Activated CD4-positive, alpha-beta memory T cell treated with anti-CD3 and anti-CD28 coated beads, Interleukin-2, amount 10 ng/mL, durations not matched to agents 7 days and 5 days (primary cell): ENCODE data around the gene GIT1. TPM values are rescaled to one million over a fixed set of nuclear protein-coding genes. Genes with fewer than 3 reads are reported as not detected.
"Not testable (repeated sequence)": the region's sequence is repeated elsewhere in the genome, so short reads cannot be mapped to it uniquely, and the experiment has no call there.

Source experiments
- CTCF ChIA-PET: fragments of 350-600 bp; sonication (Branson Sonifier 250); formaldehyde crosslinking; loops from one replicate; lab custom pipeline; 2021; ENCODE audit warnings: antibody characterized with exemption, inconsistent platforms; lab: Charles Lee
- POLR2A ChIA-PET: fragments of 350-600 bp; sonication (Branson Sonifier 250); formaldehyde crosslinking; loops from one replicate; lab custom pipeline; 2021; ENCODE audit warnings: antibody characterized with exemption; lab: Charles Lee
- DNase-seq: peaks from one replicate; pipeline ENCODE4 v3.0.0-alpha.2; 2020
- H3K27ac Mint-ChIP-seq: one replicate; pipeline ENCODE4 v1.8.0; 2021; ENCODE audit warnings: mild to moderate bottlenecking, mixed read lengths
- H3K27me3 Mint-ChIP-seq: one replicate; pipeline ENCODE4 v1.8.0; 2021; ENCODE audit warnings: mixed read lengths
- H3K36me3 Mint-ChIP-seq: one replicate; pipeline ENCODE4 v1.8.0; 2021; ENCODE audit warnings: low read depth, mixed read lengths
- H3K4me1 Mint-ChIP-seq: one replicate; pipeline ENCODE4 v1.8.0; 2021; ENCODE audit warnings: mixed read lengths
- H3K4me3 Mint-ChIP-seq: one replicate; pipeline ENCODE4 v1.8.0; 2021; ENCODE audit warnings: mild to moderate bottlenecking, mixed read lengths
- H3K9me3 Mint-ChIP-seq: one replicate; pipeline ENCODE4 v1.8.0; 2021; ENCODE audit warnings: mixed read lengths
- total RNA-seq, 2 experiments: library from RNA; stranded (reverse); gene quantifications; one replicate each; pipeline ENCODE4 v1.2.3, GENCODE V29; 2021

GIT1 gene
- total RNA-seq, 2 experiments from 2014 or later: 76.6 to 80.4 TPM

DNA sequence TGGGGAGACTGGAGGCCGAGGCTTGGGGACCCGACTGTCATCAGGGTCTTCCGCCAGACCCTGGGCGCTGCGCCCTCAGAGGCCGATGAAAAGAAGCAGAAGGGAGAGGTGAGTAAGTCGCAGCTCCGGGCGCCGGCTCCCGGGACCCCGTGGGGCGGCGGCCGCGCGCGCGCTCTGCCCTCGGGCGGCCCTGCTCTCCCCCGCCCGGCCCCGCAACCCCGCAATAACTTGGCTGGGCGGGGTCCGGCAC lies 22.2 kb downstream of the GIT1 start:
- CTCF ChIA-PET: interaction anchor here (0.9 to 7.1 kb wide), 7 partner anchors 14 to 197 kb away, joined by 3 to 64 read pairs (median 4); no protein-coding TSS in a partner anchor
- POLR2A ChIA-PET: interaction anchor here (1.1 to 9.3 kb wide), 16 partner anchors 11 to 618 kb away, joined by 3 to 107 read pairs (median 6); partner anchors contain the start of genes ANKRD13B, CORO6, NSRP1 and NUFIP2
- H3K27me3 Mint-ChIP-seq: no peaks in the 10 kb centered on the region
- H3K9me3 Mint-ChIP-seq: no peaks in the 10 kb centered on the region
- DNase-seq: no peak
- peak overlapping the region; percentile 92 for H3K4me3 Mint-ChIP-seq
- peak overlapping the region; percentile 96 for H3K27ac Mint-ChIP-seq
- peaks cover 37% of the 10 kb centered on the region for H3K36me3 Mint-ChIP-seq
- peaks cover 43% of the 10 kb centered on the region for H3K4me1 Mint-ChIP-seq

- H3K4me1 Mint-ChIP-seq: peaks cover 49% of the 10 kb centered on the region
- DNase-seq: peak; percentile 68
- ChIA-PET CTCF (interaction anchor here (1.0 to 7.1 kb wide), 12 partner anchors 10 to 197 kb away, joined by 3 to 64 read pairs (median 5); no protein-coding TSS in a partner anchor), POLR2A (interaction anchor here (1.2 to 9.3 kb wide), 21 partner anchors 11 to 617 kb away, joined by 3 to 107 read pairs (median 6); partner anchors contain the start of genes ANKRD13B, CORO6, NUFIP2 and SSH2)
- peak within 1 kb of the TSS; percentile 94 for H3K4me3 Mint-ChIP-seq
- H3K36me3 Mint-ChIP-seq: peaks cover 43% of the 10 kb centered on the region
- H3K27me3 Mint-ChIP-seq: no peaks in the 10 kb centered on the region
- H3K9me3 Mint-ChIP-seq: no peaks in the 10 kb centered on the region
- H3K27ac Mint-ChIP-seq: peak within 1 kb of the TSS; percentile 98
Observed at GRCh38 chr17:29566473-29567303, 22.8 kb downstream of the GIT1 start, which contains the start of gene ABHD15. TSS of gene ABHD15 (minus strand) at chr17:29567037. CDS start at chr17:29566966, 71 bp downstream.

- Mint-ChIP-seq H3K27me3 (no peaks in the 10 kb centered on the region), H3K36me3 (peaks cover 42% of the 10 kb centered on the region), H3K9me3 (no peaks in the 10 kb centered on the region), H3K4me3 (peak overlapping the region; percentile 94), H3K27ac (peak overlapping the region; percentile 98), H3K4me1 (peaks cover 48% of the 10 kb centered on the region)
- peak; percentile 76 for DNase-seq
- POLR2A ChIA-PET: interaction anchor here (1.2 to 9.3 kb wide), 16 partner anchors 10 to 552 kb away, joined by 3 to 107 read pairs (median 8); partner anchors contain the start of genes ANKRD13B, CORO6, NUFIP2 and SSH2
- CTCF ChIA-PET: interaction anchor here (1.0 to 7.1 kb wide), 9 partner anchors 9 to 196 kb away, joined by 3 to 64 read pairs (median 7); no protein-coding TSS in a partner anchor
Observed at GRCh38 chr17:29565643-29566472, 23.6 kb downstream of the GIT1 start.

GRCh38 chr17:29563816-29564215 lies 25.6 kb downstream of the GIT1 start:
- no peaks in the 10 kb centered on the region for H3K27me3 Mint-ChIP-seq
- DNase-seq: no peak
- peak overlapping the region; percentile 31 for H3K4me3 Mint-ChIP-seq
- H3K4me1 Mint-ChIP-seq: peaks cover 46% of the 10 kb centered on the region
- H3K36me3 Mint-ChIP-seq: peaks cover 41% of the 10 kb centered on the region
- no peaks in the 10 kb centered on the region for H3K9me3 Mint-ChIP-seq
- ChIA-PET CTCF (interaction anchor here (0.6 to 1.0 kb wide), 6 partner anchors 15 to 197 kb away, joined by 3 to 5 read pairs (median 3); no protein-coding TSS in a partner anchor), POLR2A (interaction anchor here (9.3 kb wide), 1 partner anchor 52 kb away, joined by 107 read pairs; no protein-coding TSS in a partner anchor)
- no peak overlapping the region for H3K27ac Mint-ChIP-seq

DNA sequence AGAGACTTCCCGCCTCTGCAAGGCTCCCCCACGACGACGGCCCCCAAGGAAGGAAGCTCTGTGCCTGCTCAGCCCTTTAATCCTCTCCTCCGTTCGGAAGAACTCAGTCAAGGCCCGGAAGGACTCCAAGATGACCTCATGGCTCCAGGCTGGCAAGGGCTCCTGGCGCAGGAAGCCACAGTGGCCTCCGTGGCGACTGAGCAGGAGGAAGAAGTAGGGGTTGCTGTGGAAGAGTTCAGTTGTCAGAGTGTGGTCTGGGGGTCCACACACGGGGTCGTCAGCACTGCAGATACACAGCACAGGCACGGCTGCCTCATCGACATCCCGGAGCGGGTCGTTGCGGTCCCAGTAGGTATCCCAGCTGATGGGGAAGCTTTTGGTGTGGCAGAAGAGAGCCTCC lies 26.8 kb downstream of the GIT1 start:
- CTCF ChIA-PET: no interaction called here

DNA sequence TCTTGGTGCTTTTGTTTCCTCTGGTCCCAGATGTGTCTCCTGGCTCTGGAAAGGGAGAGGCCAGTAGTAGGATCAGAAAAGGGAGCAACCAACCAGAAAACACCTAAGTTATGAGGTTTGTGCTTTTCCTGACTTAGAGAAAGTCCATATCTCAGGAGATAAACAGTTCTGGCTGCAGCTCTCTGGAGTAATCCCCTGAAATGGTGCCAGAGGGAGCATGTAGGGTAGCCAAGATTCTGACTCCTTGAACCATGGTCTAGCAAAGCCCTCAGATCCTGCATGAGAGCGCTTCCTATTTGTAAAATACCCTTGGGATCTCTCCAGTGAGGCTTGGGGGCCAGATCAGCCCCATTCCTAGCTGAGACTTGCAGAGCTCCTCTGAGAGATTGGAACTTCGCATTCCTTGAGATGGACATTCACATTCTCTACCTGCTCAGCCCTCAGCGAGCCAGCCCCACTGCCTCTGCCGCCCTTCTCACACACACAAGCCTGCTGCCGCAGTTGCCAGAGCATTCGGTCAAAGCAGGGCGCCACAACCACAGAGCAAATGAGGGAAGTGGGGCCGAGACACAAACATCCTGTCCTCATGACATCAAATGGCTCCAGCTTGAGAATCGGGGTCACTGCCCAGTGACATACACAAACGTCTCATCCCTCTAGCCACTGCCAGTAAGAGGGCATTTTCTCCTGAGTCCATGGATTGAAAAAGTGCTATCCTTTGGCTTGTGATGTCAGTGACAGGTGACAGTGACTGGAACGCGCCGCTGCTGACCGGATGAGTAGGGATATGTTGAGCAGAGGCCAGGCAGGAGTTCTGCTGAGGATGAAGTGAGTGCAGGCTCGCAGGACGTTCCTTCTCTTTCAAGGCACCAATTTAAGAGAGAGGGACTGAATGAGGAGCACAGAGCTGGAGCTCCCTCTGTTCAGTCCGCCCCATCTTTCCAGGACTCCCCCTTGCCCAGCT lies 27.6 kb downstream of the GIT1 start:
- Mint-ChIP-seq H3K4me3 (no peak overlapping the region), H3K27ac (peak overlapping the region; percentile 49), H3K9me3 (no peaks in the 10 kb centered on the region), H3K36me3 (peaks cover 38% of the 10 kb centered on the region), H3K4me1 (peaks cover 64% of the 10 kb centered on the region), H3K27me3 (no peaks in the 10 kb centered on the region)
- CTCF ChIA-PET: interaction anchor here (1.4 kb wide), 1 partner anchor 192 kb away, joined by 6 read pairs; no protein-coding TSS in a partner anchor
- POLR2A ChIA-PET: interaction anchor here (0.7 to 9.3 kb wide), 2 partner anchors 13 to 54 kb away, joined by 4 to 107 read pairs; no protein-coding TSS in a partner anchor
- no peak for DNase-seq

More for the DNA sequence above, 26.8 kb downstream of the GIT1 start:
- DNase-seq: no peak
- no peak overlapping the region for H3K27ac Mint-ChIP-seq
- H3K4me3 Mint-ChIP-seq: no peak overlapping the region
- no peaks in the 10 kb centered on the region for H3K9me3 Mint-ChIP-seq
- H3K36me3 Mint-ChIP-seq: peaks cover 38% of the 10 kb centered on the region
- peaks cover 56% of the 10 kb centered on the region for H3K4me1 Mint-ChIP-seq
- H3K27me3 Mint-ChIP-seq: no peaks in the 10 kb centered on the region
- POLR2A ChIA-PET: interaction anchor here (9.3 kb wide), 1 partner anchor 53 kb away, joined by 107 read pairs; no protein-coding TSS in a partner anchor

DNA sequence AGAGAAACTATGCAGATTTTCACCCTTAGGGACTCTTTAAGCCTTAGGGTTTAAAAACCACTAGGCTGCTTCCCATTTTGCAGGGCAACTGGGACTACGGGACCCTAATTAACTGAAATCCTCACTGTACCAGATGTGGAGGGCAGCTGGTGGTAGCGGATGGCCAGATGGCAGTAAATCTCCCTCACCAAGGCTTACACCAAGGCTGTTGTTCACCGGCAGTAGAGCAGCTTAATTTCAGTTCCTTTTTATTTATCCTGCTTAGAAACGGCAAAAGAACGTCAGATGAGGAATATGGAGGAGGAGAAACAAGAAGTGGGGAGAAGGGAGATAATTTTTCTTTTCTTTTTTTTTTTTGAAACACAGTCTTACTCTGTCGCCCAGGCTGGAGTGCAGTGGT lies 29.1 kb downstream of the GIT1 start:
- CTCF ChIA-PET: interaction anchor here (1.4 to 1.6 kb wide), 2 partner anchors 190 kb away, joined by 5 to 6 read pairs; no protein-coding TSS in a partner anchor
- Mint-ChIP-seq H3K9me3 (no peaks in the 10 kb centered on the region), H3K27ac (no peak overlapping the region), H3K4me1 (peaks cover 58% of the 10 kb centered on the region), H3K36me3 (peaks cover 31% of the 10 kb centered on the region), H3K4me3 (no peak overlapping the region), H3K27me3 (no peaks in the 10 kb centered on the region)
- POLR2A ChIA-PET: interaction anchor here (0.7 kb wide), 1 partner anchor 57 kb away, joined by 3 read pairs; no protein-coding TSS in a partner anchor
- DNase-seq: no peak

- no peaks in the 10 kb centered on the region for H3K27me3 Mint-ChIP-seq
- CTCF ChIA-PET: interaction anchor here (1.6 kb wide), 1 partner anchor 190 kb away, joined by 5 read pairs; no protein-coding TSS in a partner anchor
Observed at GRCh38 chr17:29559640-29560039, 29.8 kb downstream of the GIT1 start.

DNA sequence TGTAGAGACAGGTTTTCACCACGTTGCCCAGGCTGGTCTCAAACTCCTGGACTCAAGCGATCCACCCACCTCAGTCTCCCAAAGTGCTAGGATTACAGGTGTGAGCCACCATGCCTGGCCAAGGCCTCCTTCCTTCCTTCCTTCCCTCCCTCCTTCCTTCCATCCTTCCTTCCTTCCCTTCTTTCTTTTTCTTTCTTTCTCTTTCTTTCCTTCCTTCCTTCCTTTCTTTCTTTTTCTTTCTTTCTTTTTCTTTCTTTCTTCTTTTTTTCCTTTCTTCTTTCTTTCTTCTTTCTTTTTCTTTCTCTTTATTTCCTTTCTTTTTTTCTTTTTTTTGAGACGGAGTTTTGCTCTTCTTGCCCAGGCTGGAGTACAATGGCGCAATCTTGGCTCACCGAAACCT lies 31.3 kb downstream of the GIT1 start:
- Mint-ChIP-seq H3K4me1 (peaks cover 44% of the 10 kb centered on the region), H3K27ac (peak overlapping the region; percentile 46), H3K36me3 (peaks cover 24% of the 10 kb centered on the region)
- H3K4me3 Mint-ChIP-seq, DNase-seq, H3K27me3 Mint-ChIP-seq, H3K9me3 Mint-ChIP-seq, POLR2A ChIA-PET: not testable (repeated sequence)
- CTCF ChIA-PET: interaction anchor here (1.7 to 3.6 kb wide), 2 partner anchors 24 to 188 kb away, joined by 3 to 9 read pairs; no protein-coding TSS in a partner anchor

More at GRCh38 chr17:29559640-29560039, 29.8 kb downstream of the GIT1 start:
- no peak for DNase-seq
- Mint-ChIP-seq H3K36me3 (peaks cover 31% of the 10 kb centered on the region), H3K4me3 (no peak overlapping the region), H3K9me3 (no peaks in the 10 kb centered on the region), H3K4me1 (peaks cover 54% of the 10 kb centered on the region), H3K27ac (no peak overlapping the region)
- POLR2A ChIA-PET: interaction anchor here (0.7 kb wide), 1 partner anchor 58 kb away, joined by 3 read pairs; no protein-coding TSS in a partner anchor

DNA sequence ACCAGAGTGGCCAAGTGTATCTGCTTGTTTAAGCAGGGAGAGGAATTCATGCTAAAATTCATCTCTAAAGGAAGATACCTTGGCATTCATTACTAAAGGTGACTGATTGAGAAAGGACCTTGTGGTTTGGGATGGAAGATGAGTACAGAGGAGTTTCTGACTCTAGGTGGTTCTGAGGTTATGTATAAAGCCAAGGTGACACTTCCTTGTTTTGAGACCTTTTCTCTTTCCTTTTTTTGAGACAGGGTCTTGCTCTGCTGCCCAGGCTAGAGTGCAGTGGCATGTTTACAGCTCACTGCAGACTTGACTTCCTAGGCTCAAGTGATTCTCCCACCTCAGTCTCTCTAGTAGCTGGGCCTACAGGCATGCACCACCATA lies 31.7 kb downstream of the GIT1 start:
- H3K27ac Mint-ChIP-seq: peak overlapping the region; percentile 46
- ChIA-PET POLR2A (interaction anchor here (3.9 kb wide), 1 partner anchor 9 kb away, joined by 24 read pairs; the partner anchor contains the start of gene ABHD15), CTCF (interaction anchor here (1.7 to 3.6 kb wide), 2 partner anchors 23 to 188 kb away, joined by 3 to 9 read pairs; no protein-coding TSS in a partner anchor)
- H3K4me1 Mint-ChIP-seq: peaks cover 42% of the 10 kb centered on the region
- H3K27me3 Mint-ChIP-seq: no peaks in the 10 kb centered on the region
- DNase-seq: no peak
- H3K9me3 Mint-ChIP-seq: no peaks in the 10 kb centered on the region
- H3K4me3 Mint-ChIP-seq: no peak overlapping the region
- H3K36me3 Mint-ChIP-seq: peaks cover 21% of the 10 kb centered on the region
